GM19324 (cell line): ENCODE results near the gene DRD4.
"Not testable (repeated sequence)": the region's sequence is repeated elsewhere in the genome, so short reads cannot be mapped to it uniquely, and the experiment has no call there.

Experiments used
- ATAC-seq: cut with Tn5 transposase; IDR thresholded peaks from one replicate; pipeline ENCODE4 v1.9.1; 2021; ENCODE audit warnings: mild to moderate bottlenecking, moderate library complexity; ENCODE audit not compliant: unreplicated experiment, low FRiP score

The DRD4 gene

GRCh38 chr11:665704-666281 is 28.7 kb downstream of the DRD4 start:
- no peak for ATAC-seq

- no peak for ATAC-seq
Measured at GRCh38 chr11:673866-674265, 36.8 kb downstream of the DRD4 start.

GRCh38 chr11:674406-674805 is 37.3 kb downstream of the DRD4 start:
- ATAC-seq = no peak

GRCh38 chr11:678297-678696 is 41.2 kb downstream of the DRD4 start:
- ATAC-seq = no peak

GRCh38 chr11:679271-680207 is 42.5 kb downstream of the DRD4 start:
- ATAC-seq = no peak

GRCh38 chr11:680476-680875 is 43.4 kb downstream of the DRD4 start:
- no peak for ATAC-seq

GRCh38 chr11:680970-681369 is 43.9 kb downstream of the DRD4 start:
- ATAC-seq = no peak

- ATAC-seq = no peak
Measured at GRCh38 chr11:686451-687243, 49.6 kb downstream of the DRD4 start.

- ATAC-seq = no peak
Measured at GRCh38 chr11:687751-688150, 50.7 kb downstream of the DRD4 start.

- no peak for ATAC-seq
Measured at GRCh38 chr11:688681-689080, 51.6 kb downstream of the DRD4 start.

GRCh38 chr11:689625-690024 is 52.6 kb downstream of the DRD4 start:
- no peak for ATAC-seq

- not testable (repeated sequence) for ATAC-seq
Measured at GRCh38 chr11:690244-690643, 53.2 kb downstream of the DRD4 start.
